ENCODE measurements around the gene APOA4. TPM values are rescaled to one million over a fixed set of nuclear protein-coding genes. Genes with fewer than 3 reads are reported as not detected.

Gene APOA4
- total and polyA plus RNA-seq, 2 experiments from 2014 or later, result 0.86 to 2.1 TPM

DNA sequence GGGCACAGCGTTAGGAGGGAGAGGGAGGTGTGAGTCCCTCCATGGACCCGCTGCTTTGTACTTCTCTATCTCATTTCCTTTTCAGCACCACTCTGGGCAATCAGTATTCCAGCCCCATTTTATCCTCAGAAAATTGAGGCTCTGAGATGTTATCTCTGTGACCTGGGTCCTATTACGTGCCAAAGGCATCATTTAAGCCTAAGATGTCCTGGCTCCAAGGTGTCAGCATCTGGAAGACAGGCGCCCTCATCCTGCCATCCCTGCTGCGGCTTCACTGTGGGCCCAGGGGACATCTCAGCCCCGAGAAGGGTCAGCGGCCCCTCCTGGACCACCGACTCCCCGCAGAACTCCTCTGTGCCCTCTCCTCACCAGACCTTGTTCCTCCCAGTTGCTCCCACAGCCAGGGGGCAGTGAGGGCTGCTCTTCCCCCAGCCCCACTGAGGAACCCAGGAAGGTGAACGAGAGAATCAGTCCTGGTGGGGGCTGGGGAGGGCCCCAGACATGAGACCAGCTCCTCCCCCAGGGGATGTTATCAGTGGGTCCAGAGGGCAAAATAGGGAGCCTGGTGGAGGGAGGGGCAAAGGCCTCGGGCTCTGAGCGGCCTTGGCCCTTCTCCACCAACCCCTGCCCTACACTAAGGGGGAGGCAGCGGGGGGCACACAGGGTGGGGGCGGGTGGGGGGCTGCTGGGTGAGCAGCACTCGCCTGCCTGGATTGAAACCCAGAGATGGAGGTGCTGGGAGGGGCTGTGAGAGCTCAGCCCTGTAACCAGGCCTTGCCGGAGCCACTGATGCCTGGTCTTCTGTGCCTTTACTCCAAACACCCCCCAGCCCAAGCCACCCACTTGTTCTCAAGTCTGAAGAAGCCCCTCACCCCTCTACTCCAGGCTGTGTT, 5.8 kb upstream of the APOA4 start:
- no peaks in the 10 kb centered on the region for H3K9me3 ChIP-seq (ENCODE audit: low read depth)
- TF ChIP-seq, protein P1, sequence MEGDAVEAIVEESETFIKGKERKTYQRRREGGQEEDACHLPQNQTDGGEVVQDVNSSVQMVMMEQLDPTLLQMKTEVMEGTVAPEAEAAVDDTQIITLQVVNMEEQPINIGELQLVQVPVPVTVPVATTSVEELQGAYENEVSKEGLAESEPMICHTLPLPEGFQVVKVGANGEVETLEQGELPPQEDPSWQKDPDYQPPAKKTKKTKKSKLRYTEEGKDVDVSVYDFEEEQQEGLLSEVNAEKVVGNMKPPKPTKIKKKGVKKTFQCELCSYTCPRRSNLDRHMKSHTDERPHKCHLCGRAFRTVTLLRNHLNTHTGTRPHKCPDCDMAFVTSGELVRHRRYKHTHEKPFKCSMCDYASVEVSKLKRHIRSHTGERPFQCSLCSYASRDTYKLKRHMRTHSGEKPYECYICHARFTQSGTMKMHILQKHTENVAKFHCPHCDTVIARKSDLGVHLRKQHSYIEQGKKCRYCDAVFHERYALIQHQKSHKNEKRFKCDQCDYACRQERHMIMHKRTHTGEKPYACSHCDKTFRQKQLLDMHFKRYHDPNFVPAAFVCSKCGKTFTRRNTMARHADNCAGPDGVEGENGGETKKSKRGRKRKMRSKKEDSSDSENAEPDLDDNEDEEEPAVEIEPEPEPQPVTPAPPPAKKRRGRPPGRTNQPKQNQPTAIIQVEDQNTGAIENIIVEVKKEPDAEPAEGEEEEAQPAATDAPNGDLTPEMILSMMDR (IDR thresholded peaks at IDR 0.05; ENCODE audit: low read depth, low read length), result no peak
- H3K36me3 ChIP-seq, result no peaks in the 10 kb centered on the region
- peaks cover 29% of the 10 kb centered on the region for H3K4me1 ChIP-seq (ENCODE audit: low read depth)
- no peak overlapping the region for H3K4me3 ChIP-seq
- H3K27me3 ChIP-seq, result no peaks in the 10 kb centered on the region
- DNase-seq (ENCODE audit: low read depth in 1 of 2, low spot score in 1 of 2), result no peak
- H3K27ac ChIP-seq, result peak overlapping the region; percentile 31

DNA sequence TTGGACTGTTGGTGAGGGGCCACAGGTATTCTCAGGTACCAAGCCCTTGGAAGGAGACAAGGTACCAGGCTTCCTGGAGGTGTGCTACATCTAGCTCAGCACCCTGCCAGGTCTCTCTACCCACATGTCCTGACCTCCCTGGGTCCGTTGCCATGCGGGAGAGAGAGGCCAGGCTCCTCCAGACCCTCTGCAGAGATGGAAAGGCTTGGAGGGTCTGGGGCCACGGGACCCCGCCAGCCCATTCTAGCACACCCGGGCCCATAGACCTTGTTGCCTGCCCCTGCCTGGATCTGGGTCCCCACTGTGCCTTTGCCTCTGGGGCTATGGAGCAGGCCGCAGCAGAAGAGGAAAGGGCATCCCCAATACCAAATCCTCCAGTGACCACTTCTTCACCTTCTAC, 4.4 kb upstream of the APOA4 start:
- no peaks in the 10 kb centered on the region for H3K9me3 ChIP-seq (ENCODE audit: low read depth)
- TF ChIP-seq, protein P1 (IDR thresholded peaks at IDR 0.05; ENCODE audit: low read depth, low read length), result no peak
- no peak overlapping the region for H3K4me3 ChIP-seq
- no peaks in the 10 kb centered on the region for H3K36me3 ChIP-seq
- no peaks in the 10 kb centered on the region for H3K27me3 ChIP-seq
- H3K27ac ChIP-seq, result no peak overlapping the region
- peaks cover 38% of the 10 kb centered on the region for H3K4me1 ChIP-seq (ENCODE audit: low read depth)
- no peak for DNase-seq (ENCODE audit: low read depth in 1 of 2, low spot score in 1 of 2)

DNA sequence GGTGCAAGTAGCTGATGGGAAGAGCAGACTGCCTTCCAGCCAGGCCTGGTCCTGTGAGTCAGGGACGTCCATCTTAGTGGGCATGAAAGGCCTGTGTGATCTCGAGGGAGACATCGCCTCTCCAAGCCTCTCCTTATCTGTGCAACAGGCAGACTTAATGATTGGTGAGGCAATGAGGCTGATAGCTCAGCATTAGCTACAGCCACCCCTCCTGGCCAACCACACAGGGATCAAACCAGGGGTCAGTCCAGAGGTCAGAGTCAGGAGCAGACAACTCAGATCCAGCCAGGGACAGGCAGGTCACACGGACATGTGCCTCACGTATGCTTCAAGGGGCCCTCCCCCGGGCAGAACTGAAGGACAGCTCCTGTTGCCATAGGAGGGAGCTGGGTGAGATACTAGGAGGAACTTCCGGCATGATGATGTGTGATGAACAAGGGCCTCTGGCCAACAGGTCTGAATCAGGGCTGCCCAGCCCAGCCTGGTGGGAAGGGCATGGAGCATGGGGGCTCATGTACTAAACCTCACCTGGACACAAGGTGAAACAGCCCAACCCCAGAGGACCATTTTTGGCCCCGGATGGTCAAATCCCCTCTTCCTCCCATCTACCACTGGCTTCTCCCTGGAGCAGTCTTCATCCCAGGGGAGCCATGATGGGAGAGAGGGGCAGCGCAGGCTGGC, 3.8 kb upstream of the APOA4 start:
- TF ChIP-seq, protein P1 (IDR thresholded peaks at IDR 0.05; ENCODE audit: low read depth, low read length), result no peak
- Histone ChIP-seq H3K9me3 (ENCODE audit: low read depth) (no peaks in the 10 kb centered on the region), H3K27me3 (no peaks in the 10 kb centered on the region), H3K36me3 (no peaks in the 10 kb centered on the region), H3K27ac (peak overlapping the region; percentile 33), H3K4me1 (ENCODE audit: low read depth) (peaks cover 38% of the 10 kb centered on the region), H3K4me3 (no peak overlapping the region)
- peak in 1 of 2 donors; percentile 10 for DNase-seq (ENCODE audit: low read depth in 1 of 2, low spot score in 1 of 2)

DNA sequence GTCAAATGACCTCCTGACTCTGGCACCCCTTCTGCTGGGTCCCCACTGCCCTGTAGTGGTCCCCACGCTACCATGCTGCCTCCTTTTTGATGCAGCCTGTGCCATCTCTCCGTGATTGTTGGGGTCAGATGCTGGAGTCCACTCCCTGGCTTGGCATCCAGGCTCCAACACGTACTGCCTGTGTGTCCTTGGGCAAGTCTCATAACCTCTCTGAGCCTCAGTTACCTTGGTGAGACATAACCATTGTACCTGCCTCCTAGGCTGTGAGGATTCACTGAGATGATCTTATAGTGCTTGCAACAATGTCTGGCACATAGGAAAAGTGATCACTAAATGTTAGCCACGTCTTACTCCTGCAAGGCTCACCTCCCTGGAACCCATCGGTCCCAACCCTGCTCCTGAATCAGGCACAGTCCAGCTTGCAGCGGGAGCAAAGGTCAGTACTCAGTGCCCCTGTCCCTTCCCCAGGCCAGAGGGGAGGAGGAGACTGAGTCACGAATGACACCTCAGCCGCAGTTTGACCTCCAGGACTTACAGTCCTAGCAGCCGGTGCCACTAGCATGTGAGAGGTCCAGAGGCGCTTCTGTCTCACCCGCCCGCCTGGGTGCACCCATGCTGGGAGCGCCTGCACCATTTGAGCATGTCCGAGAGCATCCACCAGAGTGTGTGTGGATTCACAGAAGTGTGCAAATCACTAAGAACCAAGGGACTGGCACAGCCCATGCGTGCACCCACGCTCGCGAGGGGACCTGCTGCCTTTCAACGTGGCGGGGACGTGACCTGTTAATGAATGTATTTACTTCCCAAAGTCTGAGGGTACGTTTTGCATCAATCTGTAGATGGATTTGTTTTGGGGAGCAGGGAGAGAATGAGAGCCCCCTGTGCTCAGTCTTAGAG, 3.0 kb upstream of the APOA4 start:
- TF ChIP-seq, protein P1 (IDR thresholded peaks at IDR 0.05; ENCODE audit: low read depth, low read length), result no peak
- DNase-seq (ENCODE audit: low read depth in 1 of 2, low spot score in 1 of 2), result no peak

DNA sequence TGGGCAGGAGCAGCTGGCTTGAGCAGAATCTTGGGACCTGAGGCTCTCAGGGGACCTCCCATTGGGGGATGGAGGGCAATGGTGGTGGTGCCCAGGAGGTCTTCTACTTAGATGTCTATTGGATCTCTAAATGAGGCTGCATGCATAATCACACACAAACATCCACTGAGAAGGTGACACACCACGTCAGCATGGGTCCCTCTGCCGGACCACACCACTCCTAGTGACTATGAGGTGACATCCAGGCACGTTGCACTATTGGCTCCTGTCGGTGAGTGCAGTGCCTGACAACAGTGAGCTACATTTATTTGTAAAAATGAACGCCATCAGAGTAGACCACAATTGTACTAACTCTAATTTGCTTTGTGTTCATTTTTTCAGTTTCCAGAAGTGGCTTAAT, 2.3 kb upstream of the APOA4 start:
- no peaks in the 10 kb centered on the region for H3K9me3 ChIP-seq (ENCODE audit: low read depth)
- no peaks in the 10 kb centered on the region for H3K36me3 ChIP-seq
- peaks cover 38% of the 10 kb centered on the region for H3K4me1 ChIP-seq (ENCODE audit: low read depth)
- H3K4me3 ChIP-seq, result no peak overlapping the region
- H3K27ac ChIP-seq, result no peak overlapping the region
- no peaks in the 10 kb centered on the region for H3K27me3 ChIP-seq
- no peak for DNase-seq (ENCODE audit: low read depth in 1 of 2, low spot score in 1 of 2)
- TF ChIP-seq, protein P1 (IDR thresholded peaks at IDR 0.05; ENCODE audit: low read depth, low read length), result no peak

More for the DNA sequence above, 3.0 kb upstream of the APOA4 start:
- Histone ChIP-seq H3K27me3 (no peaks in the 10 kb centered on the region), H3K9me3 (ENCODE audit: low read depth) (no peaks in the 10 kb centered on the region), H3K4me1 (ENCODE audit: low read depth) (peaks cover 38% of the 10 kb centered on the region), H3K27ac (peak overlapping the region; percentile 33), H3K36me3 (no peaks in the 10 kb centered on the region), H3K4me3 (no peak overlapping the region)
